Endodermal cell (in vitro differentiated cells): Measurements from ENCODE around the gene EPN3. TPM values are rescaled to one million over a fixed set of nuclear protein-coding genes. Genes with fewer than 3 reads are reported as not detected.

Source experiments
- DNase-seq: peaks from one replicate; pipeline ENCODE4 v3.0.0-alpha.2; 2017
- H3K27ac ChIP-seq: 2 replicates; pipeline ENCODE4 v1.5.1; 2013; ENCODE audit warnings: mild to moderate bottlenecking, low read depth, low read length, moderate library complexity
- H3K27me3 ChIP-seq: 2 replicates; pipeline ENCODE4 v1.6.1; 2013; ENCODE audit warnings: mild to moderate bottlenecking, low read length, moderate library complexity; ENCODE audit not compliant: insufficient read depth, control insufficient read depth, poor library complexity, severe bottlenecking
- H3K36me3 ChIP-seq: 2 replicates; pipeline ENCODE4 v1.7.0; 2013; ENCODE audit warnings: mild to moderate bottlenecking, low read length, moderate library complexity; ENCODE audit not compliant: control insufficient read depth, insufficient read depth
- H3K4me1 ChIP-seq: one replicate; pipeline ENCODE4 v1.7.0; 2013; ENCODE audit warnings: low read length; ENCODE audit not compliant: control insufficient read depth, insufficient read depth
- H3K4me3 ChIP-seq: 2 replicates; pipeline ENCODE4 v1.5.1; 2013; ENCODE audit warnings: mild to moderate bottlenecking, low read length, moderate library complexity
- H3K9ac ChIP-seq: 2 replicates; pipeline ENCODE4 v1.6.1; 2013; ENCODE audit warnings: mild to moderate bottlenecking, low read length, moderate library complexity; ENCODE audit not compliant: poor library complexity, severe bottlenecking; ENCODE audit errors: extremely low read depth
- H3K9me3 ChIP-seq: 2 replicates; pipeline ENCODE4 v1.6.1; 2013; ENCODE audit warnings: mild to moderate bottlenecking, low read length, moderate library complexity; ENCODE audit not compliant: control insufficient read depth
- H3K27ac Mint-ChIP-seq: 2 replicates; pipeline ENCODE4 v1.8.0; 2020; ENCODE audit warnings: mixed read lengths
- H3K27me3 Mint-ChIP-seq: 2 replicates; pipeline ENCODE4 v1.8.0; 2021; ENCODE audit warnings: mild to moderate bottlenecking, mixed read lengths; ENCODE audit not compliant: insufficient read depth
- H3K36me3 Mint-ChIP-seq: 2 replicates; pipeline ENCODE4 v1.8.0; 2020; ENCODE audit warnings: low read depth, mixed read lengths
- H3K4me1 Mint-ChIP-seq: 2 replicates; pipeline ENCODE4 v1.8.0; 2020; ENCODE audit warnings: mixed read lengths
- H3K4me3 Mint-ChIP-seq: 2 replicates; pipeline ENCODE4 v1.8.0; 2020; ENCODE audit warnings: mild to moderate bottlenecking, moderate library complexity, mixed read lengths
- H3K9me3 Mint-ChIP-seq: 2 replicates; pipeline ENCODE4 v1.8.0; 2020; ENCODE audit warnings: mild to moderate bottlenecking, mixed read lengths
- WGBS, 2 experiments: methylation state at CpG; one replicate each; pipeline versions ENCODE4 v1.1.5 to v1.1.7; 2013; ENCODE audit warnings: missing lambda C conversion rate in 2 of 2, mixed read lengths in 1 of 2; ENCODE audit not compliant: insufficient coverage in 1 of 2, insufficient read length in 1 of 2; 5-methylcytosine and 5-hydroxymethylcytosine counted together
- total RNA-seq, 2 donors: library from RNA; stranded (reverse); fragmentation: NEBNext Ultra II Directional in 1 of 2; extraction: Animal tissue kit (Norgen Biotek cat#: 25700) in 1 of 2; gene quantifications; 2 replicates in 1 of 2; 3 replicates in 1 of 2; pipeline ENCODE4 v1.2.1, GENCODE V29; 2021
- TF ChIP-seq, protein P1 (sequence below): fragments of 200-600 bp; sonication (generic); conservative IDR thresholded peaks from 2 replicates; pipeline ENCODE4 v1.5.0; 2021; ENCODE audit warnings: antibody characterized with exemption, mild to moderate bottlenecking

The EPN3 gene
- total RNA-seq, 2 donors from 2014 or later, result 0.66 TPM; not detected in 1

DNA sequence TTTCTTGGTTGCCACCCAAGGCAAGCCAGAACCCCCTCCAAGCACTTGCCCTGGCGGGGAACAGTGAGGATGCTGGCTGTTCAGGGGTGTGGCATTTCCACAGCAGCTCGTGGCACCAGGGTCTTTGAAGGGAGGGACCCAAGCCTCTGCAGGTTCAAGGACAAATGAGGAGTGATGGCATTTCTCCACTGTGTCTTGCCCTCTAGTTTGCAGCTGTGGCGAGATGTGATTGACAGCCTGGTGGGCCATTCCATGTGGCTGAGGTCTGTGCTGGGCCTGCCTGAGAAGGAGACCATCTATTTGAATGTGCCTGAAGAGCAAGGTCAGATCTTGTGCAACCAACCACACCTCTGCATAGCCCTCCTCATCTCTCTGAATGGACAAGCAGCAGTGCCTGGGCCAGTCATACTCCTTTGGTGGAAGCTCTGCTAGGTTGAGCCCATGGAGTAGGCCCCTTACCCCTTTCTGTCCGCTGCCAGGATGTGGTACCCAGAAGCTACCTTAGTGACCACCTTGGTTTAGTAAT is 4.5 kb upstream of the EPN3 start:
- no peaks in the 10 kb centered on the region for H3K9me3 ChIP-seq
- Mint-ChIP-seq H3K9me3 (no peaks in the 10 kb centered on the region), H3K27ac (no peak overlapping the region), H3K36me3 (no peaks in the 10 kb centered on the region), H3K4me3 (no peak overlapping the region), H3K27me3 (peaks cover 39% of the 10 kb centered on the region), H3K4me1 (peaks cover under 1% of the 10 kb centered on the region)
- 45 to 100% methylated on average over 1 to 4 of the region's 4 CpGs for WGBS, 2 experiments
- H3K36me3 ChIP-seq, result no peaks in the 10 kb centered on the region
- H3K9ac ChIP-seq, result no peak overlapping the region
- H3K27ac ChIP-seq, result no peak overlapping the region
- no peak overlapping the region for H3K4me3 ChIP-seq
- peaks cover 19% of the 10 kb centered on the region for H3K27me3 ChIP-seq
- no peak for DNase-seq
- H3K4me1 ChIP-seq, result peaks cover 3% of the 10 kb centered on the region
- TF ChIP-seq, protein P1, sequence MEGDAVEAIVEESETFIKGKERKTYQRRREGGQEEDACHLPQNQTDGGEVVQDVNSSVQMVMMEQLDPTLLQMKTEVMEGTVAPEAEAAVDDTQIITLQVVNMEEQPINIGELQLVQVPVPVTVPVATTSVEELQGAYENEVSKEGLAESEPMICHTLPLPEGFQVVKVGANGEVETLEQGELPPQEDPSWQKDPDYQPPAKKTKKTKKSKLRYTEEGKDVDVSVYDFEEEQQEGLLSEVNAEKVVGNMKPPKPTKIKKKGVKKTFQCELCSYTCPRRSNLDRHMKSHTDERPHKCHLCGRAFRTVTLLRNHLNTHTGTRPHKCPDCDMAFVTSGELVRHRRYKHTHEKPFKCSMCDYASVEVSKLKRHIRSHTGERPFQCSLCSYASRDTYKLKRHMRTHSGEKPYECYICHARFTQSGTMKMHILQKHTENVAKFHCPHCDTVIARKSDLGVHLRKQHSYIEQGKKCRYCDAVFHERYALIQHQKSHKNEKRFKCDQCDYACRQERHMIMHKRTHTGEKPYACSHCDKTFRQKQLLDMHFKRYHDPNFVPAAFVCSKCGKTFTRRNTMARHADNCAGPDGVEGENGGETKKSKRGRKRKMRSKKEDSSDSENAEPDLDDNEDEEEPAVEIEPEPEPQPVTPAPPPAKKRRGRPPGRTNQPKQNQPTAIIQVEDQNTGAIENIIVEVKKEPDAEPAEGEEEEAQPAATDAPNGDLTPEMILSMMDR, result no peak

DNA sequence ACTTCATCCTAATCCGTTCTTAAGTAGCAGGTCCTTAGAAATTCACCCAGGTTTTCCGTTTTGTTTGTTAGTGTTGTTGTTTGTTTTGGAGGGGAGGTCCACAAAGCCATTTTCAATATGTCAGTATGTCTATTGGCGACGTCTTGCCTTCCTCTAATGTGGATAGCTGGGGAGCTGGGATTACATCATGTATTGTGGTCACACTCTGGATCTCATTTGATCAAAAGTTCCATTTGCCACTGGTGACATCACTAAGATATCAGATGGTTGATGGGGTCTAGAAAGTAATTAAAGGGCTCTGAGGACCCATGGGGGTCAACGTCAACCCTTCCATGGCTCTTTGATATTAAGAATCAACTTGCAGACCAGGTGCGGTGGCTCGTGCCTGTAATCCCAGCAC is 2.7 kb upstream of the EPN3 start:
- no peak overlapping the region for H3K27ac ChIP-seq
- TF ChIP-seq, protein P1, result no peak
- DNase-seq, result no peak
- no peaks in the 10 kb centered on the region for H3K9me3 Mint-ChIP-seq
- peaks cover 37% of the 10 kb centered on the region for H3K27me3 ChIP-seq
- no peaks in the 10 kb centered on the region for H3K36me3 Mint-ChIP-seq
- H3K27me3 Mint-ChIP-seq, result peaks cover 57% of the 10 kb centered on the region
- H3K9ac ChIP-seq, result no peak overlapping the region
- no peak overlapping the region for H3K4me3 ChIP-seq
- H3K36me3 ChIP-seq, result no peaks in the 10 kb centered on the region
- H3K4me3 Mint-ChIP-seq, result no peak overlapping the region
- WGBS, 2 experiments, result 90 to 93% methylated on average over 5 to 7 of the region's 7 CpGs
- no peak overlapping the region for H3K27ac Mint-ChIP-seq
- H3K4me1 ChIP-seq, result peaks cover 3% of the 10 kb centered on the region
- peaks cover 14% of the 10 kb centered on the region for H3K4me1 Mint-ChIP-seq
- H3K9me3 ChIP-seq, result no peaks in the 10 kb centered on the region

DNA sequence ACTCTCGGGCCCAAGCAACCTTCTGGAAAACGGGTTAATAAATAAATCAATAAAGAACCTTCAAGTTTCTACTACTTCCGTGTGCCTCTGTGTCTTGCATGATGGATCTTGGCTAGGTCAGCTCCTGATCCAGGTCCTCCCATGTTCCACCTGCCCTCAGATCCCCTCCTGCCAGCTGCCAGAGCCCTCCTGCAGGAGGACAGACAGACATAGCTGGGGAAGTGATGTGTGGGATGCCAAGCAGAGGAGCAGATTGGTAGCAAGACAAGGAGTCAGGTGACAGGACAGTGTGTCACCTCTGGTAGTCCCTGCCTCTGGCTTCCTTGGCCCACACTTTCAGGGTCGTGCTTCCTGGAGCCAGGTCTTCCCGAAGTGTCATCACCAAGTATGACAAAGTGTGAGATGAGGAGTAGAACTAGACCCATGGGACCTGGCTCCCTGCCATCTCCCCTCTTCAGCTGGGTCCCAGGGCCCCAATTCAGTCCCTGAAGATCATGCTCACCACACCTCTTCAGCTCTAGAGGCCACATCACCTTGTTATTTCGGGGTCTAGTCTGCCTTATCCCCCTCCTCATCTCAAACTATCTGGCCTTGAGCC is 1.0 kb upstream of the EPN3 start:
- no peaks in the 10 kb centered on the region for H3K9me3 ChIP-seq
- Mint-ChIP-seq H3K27me3 (peaks cover 70% of the 10 kb centered on the region), H3K36me3 (no peaks in the 10 kb centered on the region), H3K27ac (no peak overlapping the region), H3K9me3 (no peaks in the 10 kb centered on the region), H3K4me1 (peaks cover 14% of the 10 kb centered on the region), H3K4me3 (no peak overlapping the region)
- no peak for DNase-seq
- peaks cover 3% of the 10 kb centered on the region for H3K4me1 ChIP-seq
- no peak overlapping the region for H3K9ac ChIP-seq
- TF ChIP-seq, protein P1, result no peak
- H3K27me3 ChIP-seq, result peaks cover 45% of the 10 kb centered on the region
- WGBS, 2 experiments, result 94 to 100% methylated on average over 3 to 6 of the region's 6 CpGs
- no peak overlapping the region for H3K27ac ChIP-seq
- no peak overlapping the region for H3K4me3 ChIP-seq
- no peaks in the 10 kb centered on the region for H3K36me3 ChIP-seq
